HCT116 (cell line): ENCODE data around the gene PEAK1.

Source experiments
- CEBPB ChIP-seq: IDR thresholded peaks from 2 replicates; pipeline ENCODE4 v1.6.1; 2012; ENCODE audit warnings: low read depth
- CTCF ChIP-seq, 3 experiments: fragments of 200-600 bp in 1 of 3; sonication (generic) in 1 of 3; IDR thresholded peaks in 2 of 3; conservative IDR thresholded peaks in 1 of 3; 2 replicates each; pipeline ENCODE4 v1.5.1; 2012 to 2017; ENCODE audit warnings: low read depth in 2 of 3, low read length in 2 of 3, antibody characterized with exemption in 1 of 3, borderline replicate concordance in 1 of 3, control low read depth in 1 of 3, mild to moderate bottlenecking in 1 of 3, mixed read lengths in 1 of 3, mixed run types in 1 of 3, moderate library complexity in 1 of 3; ENCODE audit not compliant: insufficient read depth in 1 of 3
- EZH2phosphoT487 ChIP-seq: fragments of 200-600 bp; IDR thresholded peaks from 2 replicates; pipeline ENCODE4 v1.6.1; 2018; ENCODE audit warnings: antibody characterized with exemption, borderline replicate concordance
- MAX ChIP-seq: IDR thresholded peaks from 2 replicates; pipeline ENCODE4 v1.6.1; 2012
- POLR2A ChIP-seq: IDR thresholded peaks from 2 replicates; pipeline ENCODE4 v1.7.0; 2011; ENCODE audit warnings: borderline replicate concordance; ENCODE audit not compliant: insufficient read depth, insufficient read length; ENCODE audit errors: extremely low read depth
- POLR2AphosphoS5 ChIP-seq: IDR thresholded peaks from 2 replicates; pipeline ENCODE4 v1.6.1; 2011; ENCODE audit warnings: mild to moderate bottlenecking, low read depth, low read length, moderate library complexity
- YY1 ChIP-seq: IDR thresholded peaks from 2 replicates; pipeline ENCODE4 v1.6.1; 2011; ENCODE audit warnings: low read length, low read depth, moderate library complexity, mild to moderate bottlenecking; ENCODE audit not compliant: insufficient replicate concordance; ENCODE audit errors: extremely low read depth

GRCh38 chr15:77057685-77058084 is 362.2 kb downstream of the PEAK1 start:
- TF ChIP-seq POLR2AphosphoS5, result no peak
- TF ChIP-seq CTCF (IDR thresholded peaks at IDR 0.05 in 2 of 3, conservative IDR thresholded peaks at IDR 0.05 in 1 of 3; ENCODE audit: borderline replicate concordance in 1 of 3, insufficient read depth in 1 of 3, low read depth in 2 of 3, low read length in 2 of 3), result no peak
- no peak for TF ChIP-seq CEBPB
- TF ChIP-seq POLR2A, result no peak
- TF ChIP-seq EZH2phosphoT487, result no peak
- no peak for TF ChIP-seq YY1
- no peak for TF ChIP-seq MAX
